GM21576 (cell line): ENCODE measurements around the gene MSH4.
"Not testable (repeated sequence)": the region's sequence is repeated elsewhere in the genome, so short reads cannot be mapped to it uniquely, and the experiment has no call there.

Experiments
- ATAC-seq: cut with Tn5 transposase; IDR thresholded peaks from one replicate; pipeline ENCODE4 v1.9.1; 2021; ENCODE audit warnings: mild to moderate bottlenecking, moderate library complexity; ENCODE audit not compliant: unreplicated experiment

Gene MSH4

GRCh38 chr1:75796376-75797272, at the start of gene MSH4:
Gene MSH4, plus strand, starts transcription at chr1:75796882. Its CDS starts 104 bp downstream, at chr1:75796986.
- ATAC-seq: no peak

GRCh38 chr1:75757210-75757609, 39.5 kb upstream of the MSH4 start:
- ATAC-seq: not testable (repeated sequence)

- ATAC-seq: not testable (repeated sequence)
These were observed 38.1 kb upstream of the MSH4 start for GRCh38 chr1:75758543-75758942.

GRCh38 chr1:75764057-75764655, 32.5 kb upstream of the MSH4 start:
- ATAC-seq: no peak

GRCh38 chr1:75765697-75766355, 30.9 kb upstream of the MSH4 start:
- ATAC-seq: no peak

GRCh38 chr1:75768016-75768415, 28.7 kb upstream of the MSH4 start:
- no peak for ATAC-seq

GRCh38 chr1:75770761-75771160, 25.9 kb upstream of the MSH4 start:
- no peak for ATAC-seq

GRCh38 chr1:75771978-75772377, 24.7 kb upstream of the MSH4 start:
- no peak for ATAC-seq

GRCh38 chr1:75777812-75778211, 18.9 kb upstream of the MSH4 start:
- not testable (repeated sequence) for ATAC-seq

- not testable (repeated sequence) for ATAC-seq
These were observed 18.0 kb upstream of the MSH4 start for GRCh38 chr1:75778694-75779093.

- not testable (repeated sequence) for ATAC-seq
These were observed 16.5 kb upstream of the MSH4 start for GRCh38 chr1:75780183-75780582.

- not testable (repeated sequence) for ATAC-seq
These were observed 12.8 kb upstream of the MSH4 start for GRCh38 chr1:75783920-75784319.

- peak; percentile 3 for ATAC-seq
These were observed 11.2 kb upstream of the MSH4 start for GRCh38 chr1:75785320-75785982.

GRCh38 chr1:75785983-75786853, 10.5 kb upstream of the MSH4 start, which contains the start of gene RABGGTB:
Gene RABGGTB, plus strand, starts transcription at chr1:75786256. Its CDS starts 16 bp downstream, at chr1:75786272.
- ATAC-seq: peak; percentile 68

GRCh38 chr1:75786901-75787493, 9.7 kb upstream of the MSH4 start:
- no peak for ATAC-seq

- no peak for ATAC-seq
These were observed 9.2 kb upstream of the MSH4 start for GRCh38 chr1:75787524-75787923.

- ATAC-seq: no peak
These were observed 6.7 kb upstream of the MSH4 start for GRCh38 chr1:75789988-75790387.

- no peak for ATAC-seq
These were observed 5.7 kb upstream of the MSH4 start for GRCh38 chr1:75791022-75791421.

- ATAC-seq: no peak
These were observed 4.6 kb upstream of the MSH4 start for GRCh38 chr1:75792091-75792490.

GRCh38 chr1:75794382-75794781, 2.3 kb upstream of the MSH4 start:
- no peak for ATAC-seq
